GM23338 (cell line): Measurements from ENCODE around the gene NPAS3. TPM values are rescaled to one million over a fixed set of nuclear protein-coding genes. Genes with fewer than 3 reads are reported as not detected.

Experiments used
- ATAC-seq: fragments of 200-7000 bp; cut with Tn5 transposase; 3 replicates; pipeline ENCODE4 v1.9.1; 2020
- DNase-seq: peaks from one replicate; pipeline ENCODE4 v3.0.0-alpha.2; 2015; ENCODE audit warnings: low spot score
- H2AFZ ChIP-seq: fragments of 200-600 bp; sonication (generic); 2 replicates; pipeline ENCODE4 v1.8.0; 2016; ENCODE audit warnings: antibody characterized with exemption, mild to moderate bottlenecking, moderate library complexity
- H3F3A ChIP-seq: fragments of 200-600 bp; sonication (generic); replicated peaks from 2 replicates; pipeline ENCODE4 v1.8.0; 2017; ENCODE audit warnings: antibody characterized with exemption, mixed run types, low read depth
- H3K27ac ChIP-seq: fragments of 200-600 bp; sonication (generic); 2 replicates; pipeline ENCODE4 v1.6.1; 2016; ENCODE audit warnings: low read depth
- H3K27me3 ChIP-seq: fragments of 200-600 bp; sonication (generic); 2 replicates; pipeline ENCODE4 v1.8.0; 2016; ENCODE audit warnings: mild to moderate bottlenecking, mixed run types, moderate library complexity; ENCODE audit not compliant: insufficient read depth
- H3K36me3 ChIP-seq: fragments of 200-600 bp; sonication (generic); 2 replicates; pipeline ENCODE4 v1.8.0; 2016; ENCODE audit warnings: mild to moderate bottlenecking; ENCODE audit not compliant: insufficient read depth
- H3K4me1 ChIP-seq: fragments of 200-600 bp; sonication (generic); 2 replicates; pipeline ENCODE4 v1.8.0; 2016; ENCODE audit warnings: mild to moderate bottlenecking, moderate library complexity; ENCODE audit not compliant: insufficient read depth
- H3K4me2 ChIP-seq: fragments of 200-600 bp; sonication (generic); 2 replicates; pipeline ENCODE4 v1.7.1; 2017; ENCODE audit warnings: mixed run types
- H3K4me3 ChIP-seq: fragments of 200-600 bp; sonication (generic); 2 replicates; pipeline ENCODE4 v1.6.1; 2016; ENCODE audit warnings: mixed run types
- H3K79me2 ChIP-seq: fragments of 200-600 bp; sonication (generic); replicated peaks from 2 replicates; pipeline ENCODE4 v1.8.0; 2017; ENCODE audit warnings: mild to moderate bottlenecking; ENCODE audit not compliant: insufficient read depth
- H3K9me2 ChIP-seq: fragments of 200-600 bp; sonication (generic); 2 replicates; pipeline ENCODE4 v1.8.0; 2017; ENCODE audit not compliant: insufficient read depth
- H4K20me1 ChIP-seq: fragments of 200-600 bp; sonication (generic); replicated peaks from 2 replicates; pipeline ENCODE4 v1.8.0; 2017; ENCODE audit warnings: mild to moderate bottlenecking; ENCODE audit not compliant: insufficient read depth
- H3K27ac Mint-ChIP-seq: 2 replicates; pipeline ENCODE4 v1.8.0; 2020; ENCODE audit warnings: inconsistent platforms, mild to moderate bottlenecking, moderate library complexity, mixed read lengths
- H3K27me3 Mint-ChIP-seq: 3 replicates; pipeline ENCODE4 v1.8.0; 2022; ENCODE audit warnings: low read depth, mild to moderate bottlenecking, moderate library complexity, mixed read lengths, inconsistent platforms; ENCODE audit not compliant: insufficient read depth, poor library complexity
- H3K36me3 Mint-ChIP-seq: 3 replicates; pipeline ENCODE4 v1.8.0; 2021; ENCODE audit warnings: low read depth, mild to moderate bottlenecking, inconsistent platforms, moderate library complexity, mixed read lengths
- H3K4me1 Mint-ChIP-seq: 3 replicates; pipeline ENCODE4 v1.8.0; 2020; ENCODE audit warnings: mild to moderate bottlenecking, inconsistent platforms, mixed read lengths
- H3K4me3 Mint-ChIP-seq: 3 replicates; pipeline ENCODE4 v1.8.0; 2021; ENCODE audit warnings: moderate library complexity, mild to moderate bottlenecking, inconsistent platforms, mixed read lengths
- H3K9me3 Mint-ChIP-seq: 3 replicates; pipeline ENCODE4 v1.8.0; 2020; ENCODE audit warnings: moderate library complexity, mild to moderate bottlenecking, inconsistent platforms, mixed read lengths
- STAT1 ChIP-seq: IDR thresholded peaks from one replicate; pipeline ENCODE4 v1.6.1; 2016; ENCODE audit warnings: antibody characterized with exemption; ENCODE audit not compliant: unreplicated experiment
- ZNF114 ChIP-seq: fragments of 250-450 bp; sonication (Bioruptor Pico); IDR thresholded peaks from 2 replicates; pipeline ENCODE4 v1.5.0; 2020; ENCODE audit warnings: mild to moderate bottlenecking, moderate library complexity
- polyA plus RNA-seq: library from polyadenylated mRNA; unstranded; fragments of >200 nt; fragmentation: Nextera tagmentation; extraction: Ambion mirVana; gene quantifications from 2 replicates; pipeline ENCODE4 v1.2.1, GENCODE V29; 2016
- total RNA-seq: library from RNA; depleted of rRNA; stranded (reverse); fragments of >200 nt; shearing (Covaris generic); gene quantifications from 2 replicates; pipeline ENCODE4 v1.2.3, GENCODE V29; 2014
- TF ChIP-seq, protein P1 (sequence below): IDR thresholded peaks from one replicate; pipeline ENCODE4 v1.6.1; 2018; ENCODE audit warnings: antibody characterized with exemption; ENCODE audit not compliant: unreplicated experiment
- TF ChIP-seq, protein P2 (sequence below): fragments of 250-450 bp; sonication (Bioruptor Pico); IDR thresholded peaks from 2 replicates; pipeline ENCODE4 v1.5.0; 2020; ENCODE audit warnings: mild to moderate bottlenecking, moderate library complexity

The NPAS3 gene
- total and polyA plus RNA-seq, 2 experiments from 2014 or later, result 0.17 to 0.19 TPM

DNA sequence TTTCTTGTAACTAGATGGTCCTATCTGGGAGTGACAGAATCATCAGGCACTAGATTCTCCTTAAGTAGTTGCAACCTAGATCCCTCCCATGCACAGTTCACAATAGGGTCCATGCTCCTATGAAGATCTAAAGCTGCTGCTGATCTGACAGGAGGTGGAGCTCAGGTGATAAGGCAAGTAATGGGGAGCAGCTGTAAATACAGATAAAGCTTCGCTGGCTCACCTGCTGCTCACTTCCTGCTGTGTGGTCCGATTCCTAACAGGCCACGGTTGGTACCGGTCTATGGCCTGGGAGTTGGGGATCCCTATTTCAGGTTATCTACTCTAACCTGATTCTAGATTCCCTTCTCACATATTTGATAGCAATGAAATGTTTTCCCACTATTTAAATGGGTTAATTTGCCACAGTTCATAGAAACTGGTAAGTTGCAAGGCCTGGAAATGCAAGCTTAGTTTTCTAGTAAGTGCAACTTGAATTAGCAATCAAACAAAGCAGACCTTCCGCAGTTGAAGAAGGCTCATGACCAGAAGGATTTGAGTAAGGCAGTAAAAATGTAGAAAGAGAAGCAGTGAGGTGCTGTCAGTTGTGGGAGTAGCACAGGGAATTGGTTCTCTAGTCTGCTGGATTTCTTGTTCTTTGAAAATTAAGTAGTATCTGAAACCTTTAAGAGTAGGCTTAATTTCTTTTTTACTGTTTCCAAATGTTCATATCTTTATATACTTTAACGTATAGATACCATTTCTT, 679.9 kb downstream of the NPAS3 start:
- Histone ChIP-seq H3K27me3 (no peaks in the 10 kb centered on the region), H3K79me2 (no peaks in the 10 kb centered on the region), H3K27ac (no peak overlapping the region), H3K4me3 (no peak overlapping the region), H3K9me2 (peaks cover 3% of the 10 kb centered on the region; the same call in 1 of the 2 replicates), H3K36me3 (no peaks in the 10 kb centered on the region), H3K4me1 (no peaks in the 10 kb centered on the region), H2AFZ (0 out of 2 replicates have a peak overlapping the region, but pooled peaks have one; percentile 5), H3K4me2 (no peak overlapping the region), H3F3A (no peaks in the 10 kb centered on the region), H4K20me1 (no peaks in the 10 kb centered on the region)
- no peak overlapping the region for H3K4me3 Mint-ChIP-seq
- DNase-seq (peak; percentile 11), ATAC-seq (no peak; the same call in 2 of the 3 replicates)
- TF ChIP-seq ZNF114 (CRISPR knock-in tag), result no peak
- no peak for TF ChIP-seq STAT1
- TF ChIP-seq, protein P1, sequence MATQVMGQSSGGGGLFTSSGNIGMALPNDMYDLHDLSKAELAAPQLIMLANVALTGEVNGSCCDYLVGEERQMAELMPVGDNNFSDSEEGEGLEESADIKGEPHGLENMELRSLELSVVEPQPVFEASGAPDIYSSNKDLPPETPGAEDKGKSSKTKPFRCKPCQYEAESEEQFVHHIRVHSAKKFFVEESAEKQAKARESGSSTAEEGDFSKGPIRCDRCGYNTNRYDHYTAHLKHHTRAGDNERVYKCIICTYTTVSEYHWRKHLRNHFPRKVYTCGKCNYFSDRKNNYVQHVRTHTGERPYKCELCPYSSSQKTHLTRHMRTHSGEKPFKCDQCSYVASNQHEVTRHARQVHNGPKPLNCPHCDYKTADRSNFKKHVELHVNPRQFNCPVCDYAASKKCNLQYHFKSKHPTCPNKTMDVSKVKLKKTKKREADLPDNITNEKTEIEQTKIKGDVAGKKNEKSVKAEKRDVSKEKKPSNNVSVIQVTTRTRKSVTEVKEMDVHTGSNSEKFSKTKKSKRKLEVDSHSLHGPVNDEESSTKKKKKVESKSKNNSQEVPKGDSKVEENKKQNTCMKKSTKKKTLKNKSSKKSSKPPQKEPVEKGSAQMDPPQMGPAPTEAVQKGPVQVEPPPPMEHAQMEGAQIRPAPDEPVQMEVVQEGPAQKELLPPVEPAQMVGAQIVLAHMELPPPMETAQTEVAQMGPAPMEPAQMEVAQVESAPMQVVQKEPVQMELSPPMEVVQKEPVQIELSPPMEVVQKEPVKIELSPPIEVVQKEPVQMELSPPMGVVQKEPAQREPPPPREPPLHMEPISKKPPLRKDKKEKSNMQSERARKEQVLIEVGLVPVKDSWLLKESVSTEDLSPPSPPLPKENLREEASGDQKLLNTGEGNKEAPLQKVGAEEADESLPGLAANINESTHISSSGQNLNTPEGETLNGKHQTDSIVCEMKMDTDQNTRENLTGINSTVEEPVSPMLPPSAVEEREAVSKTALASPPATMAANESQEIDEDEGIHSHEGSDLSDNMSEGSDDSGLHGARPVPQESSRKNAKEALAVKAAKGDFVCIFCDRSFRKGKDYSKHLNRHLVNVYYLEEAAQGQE, result no peak
- TF ChIP-seq, protein P2, sequence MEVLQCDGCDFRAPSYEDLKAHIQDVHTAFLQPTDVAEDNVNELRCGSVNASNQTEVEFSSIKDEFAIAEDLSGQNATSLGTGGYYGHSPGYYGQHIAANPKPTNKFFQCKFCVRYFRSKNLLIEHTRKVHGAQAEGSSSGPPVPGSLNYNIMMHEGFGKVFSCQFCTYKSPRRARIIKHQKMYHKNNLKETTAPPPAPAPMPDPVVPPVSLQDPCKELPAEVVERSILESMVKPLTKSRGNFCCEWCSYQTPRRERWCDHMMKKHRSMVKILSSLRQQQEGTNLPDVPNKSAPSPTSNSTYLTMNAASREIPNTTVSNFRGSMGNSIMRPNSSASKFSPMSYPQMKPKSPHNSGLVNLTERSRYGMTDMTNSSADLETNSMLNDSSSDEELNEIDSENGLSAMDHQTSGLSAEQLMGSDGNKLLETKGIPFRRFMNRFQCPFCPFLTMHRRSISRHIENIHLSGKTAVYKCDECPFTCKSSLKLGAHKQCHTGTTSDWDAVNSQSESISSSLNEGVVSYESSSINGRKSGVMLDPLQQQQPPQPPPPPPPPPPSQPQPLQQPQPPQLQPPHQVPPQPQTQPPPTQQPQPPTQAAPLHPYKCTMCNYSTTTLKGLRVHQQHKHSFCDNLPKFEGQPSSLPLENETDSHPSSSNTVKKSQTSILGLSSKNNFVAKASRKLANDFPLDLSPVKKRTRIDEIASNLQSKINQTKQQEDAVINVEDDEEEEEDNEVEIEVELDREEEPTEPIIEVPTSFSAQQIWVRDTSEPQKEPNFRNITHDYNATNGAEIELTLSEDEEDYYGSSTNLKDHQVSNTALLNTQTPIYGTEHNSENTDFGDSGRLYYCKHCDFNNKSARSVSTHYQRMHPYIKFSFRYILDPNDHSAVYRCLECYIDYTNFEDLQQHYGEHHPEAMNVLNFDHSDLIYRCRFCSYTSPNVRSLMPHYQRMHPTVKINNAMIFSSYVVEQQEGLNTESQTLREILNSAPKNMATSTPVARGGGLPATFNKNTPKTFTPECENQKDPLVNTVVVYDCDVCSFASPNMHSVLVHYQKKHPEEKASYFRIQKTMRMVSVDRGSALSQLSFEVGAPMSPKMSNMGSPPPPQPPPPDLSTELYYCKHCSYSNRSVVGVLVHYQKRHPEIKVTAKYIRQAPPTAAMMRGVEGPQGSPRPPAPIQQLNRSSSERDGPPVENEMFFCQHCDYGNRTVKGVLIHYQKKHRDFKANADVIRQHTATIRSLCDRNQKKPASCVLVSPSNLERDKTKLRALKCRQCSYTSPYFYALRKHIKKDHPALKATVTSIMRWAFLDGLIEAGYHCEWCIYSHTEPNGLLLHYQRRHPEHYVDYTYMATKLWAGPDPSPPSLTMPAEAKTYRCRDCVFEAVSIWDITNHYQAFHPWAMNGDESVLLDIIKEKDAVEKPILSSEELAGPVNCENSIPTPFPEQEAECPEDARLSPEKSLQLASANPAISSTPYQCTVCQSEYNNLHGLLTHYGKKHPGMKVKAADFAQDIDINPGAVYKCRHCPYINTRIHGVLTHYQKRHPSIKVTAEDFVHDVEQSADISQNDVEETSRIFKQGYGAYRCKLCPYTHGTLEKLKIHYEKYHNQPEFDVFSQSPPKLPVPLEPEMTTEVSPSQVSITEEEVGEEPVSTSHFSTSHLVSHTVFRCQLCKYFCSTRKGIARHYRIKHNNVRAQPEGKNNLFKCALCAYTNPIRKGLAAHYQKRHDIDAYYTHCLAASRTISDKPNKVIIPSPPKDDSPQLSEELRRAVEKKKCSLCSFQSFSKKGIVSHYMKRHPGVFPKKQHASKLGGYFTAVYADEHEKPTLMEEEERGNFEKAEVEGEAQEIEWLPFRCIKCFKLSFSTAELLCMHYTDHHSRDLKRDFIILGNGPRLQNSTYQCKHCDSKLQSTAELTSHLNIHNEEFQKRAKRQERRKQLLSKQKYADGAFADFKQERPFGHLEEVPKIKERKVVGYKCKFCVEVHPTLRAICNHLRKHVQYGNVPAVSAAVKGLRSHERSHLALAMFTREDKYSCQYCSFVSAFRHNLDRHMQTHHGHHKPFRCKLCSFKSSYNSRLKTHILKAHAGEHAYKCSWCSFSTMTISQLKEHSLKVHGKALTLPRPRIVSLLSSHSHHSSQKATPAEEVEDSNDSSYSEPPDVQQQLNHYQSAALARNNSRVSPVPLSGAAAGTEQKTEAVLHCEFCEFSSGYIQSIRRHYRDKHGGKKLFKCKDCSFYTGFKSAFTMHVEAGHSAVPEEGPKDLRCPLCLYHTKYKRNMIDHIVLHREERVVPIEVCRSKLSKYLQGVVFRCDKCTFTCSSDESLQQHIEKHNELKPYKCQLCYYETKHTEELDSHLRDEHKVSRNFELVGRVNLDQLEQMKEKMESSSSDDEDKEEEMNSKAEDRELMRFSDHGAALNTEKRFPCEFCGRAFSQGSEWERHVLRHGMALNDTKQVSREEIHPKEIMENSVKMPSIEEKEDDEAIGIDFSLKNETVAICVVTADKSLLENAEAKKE, result no peak
- no peak overlapping the region; the same call in 1 of the 2 replicates for H3K27ac Mint-ChIP-seq
- H3K4me1 Mint-ChIP-seq, result peaks cover 18% of the 10 kb centered on the region
- H3K9me3 Mint-ChIP-seq, result no peaks in the 10 kb centered on the region
- peaks cover 2% of the 10 kb centered on the region for H3K27me3 Mint-ChIP-seq
- H3K36me3 Mint-ChIP-seq, result no peaks in the 10 kb centered on the region
